Keratinocyte (primary cell): ENCODE results near the gene PFKM. TPM values are rescaled to one million over a fixed set of nuclear protein-coding genes. Genes with fewer than 3 reads are reported as not detected.

Source experiments
- DNase-seq: peaks from one replicate; pipeline ENCODE4 v3.0.0-alpha.2; 2011; ENCODE audit warnings: low read depth, missing footprints, low spot score
- FAIRE-seq: peaks from 2 replicates; lab custom pipeline; 2011; peaks lifted over from hg19 to GRCh38; lab: Jason Lieb, UNC
- H2AFZ ChIP-seq: 2 replicates; pipeline ENCODE4 v1.6.0; 2012; ENCODE audit warnings: low read length, control low read depth, inconsistent platforms; ENCODE audit not compliant: control insufficient read depth
- H3K27ac ChIP-seq: 2 replicates; pipeline ENCODE4 v1.5.1; 2011; ENCODE audit warnings: low read length; ENCODE audit not compliant: control insufficient read depth, insufficient read depth
- H3K27me3 ChIP-seq: 3 replicates; pipeline ENCODE4 v1.6.0; 2011; ENCODE audit warnings: low read length; ENCODE audit not compliant: control insufficient read depth, insufficient read depth; ENCODE audit errors: extremely low read depth
- H3K36me3 ChIP-seq, 2 experiments: 2 replicates in 1 of 2; 3 replicates in 1 of 2; pipeline ENCODE4 v1.5.1; 2011; ENCODE audit warnings: low read length in 2 of 2, mild to moderate bottlenecking in 1 of 2; ENCODE audit not compliant: control insufficient read depth in 2 of 2, insufficient read depth in 2 of 2; ENCODE audit errors: extremely low read depth in 1 of 2
- H3K4me1 ChIP-seq: 3 replicates; pipeline ENCODE4 v1.5.1; 2011; ENCODE audit warnings: low read length; ENCODE audit not compliant: control insufficient read depth, insufficient read depth; ENCODE audit errors: extremely low read depth
- H3K4me2 ChIP-seq: 3 replicates; pipeline ENCODE4 v1.6.0; 2011; ENCODE audit warnings: low read depth, low read length; ENCODE audit not compliant: control insufficient read depth, insufficient read depth; ENCODE audit errors: extremely low read depth
- H3K4me3 ChIP-seq, 3 experiments: fragments of 200-600 bp in 1 of 3; sonication (generic) in 1 of 3; 2 replicates in 2 of 3; 3 replicates in 1 of 3; pipeline ENCODE4 v1.5.1; 2011 to 2016; ENCODE audit warnings: low read length in 3 of 3, mild to moderate bottlenecking in 3 of 3, control low read depth in 2 of 3, inconsistent platforms in 1 of 3, low read depth in 1 of 3, mixed read lengths in 1 of 3, mixed run types in 1 of 3, moderate library complexity in 1 of 3; ENCODE audit not compliant: control insufficient read depth in 2 of 3, insufficient read depth in 2 of 3; ENCODE audit errors: extremely low read depth in 1 of 3
- H3K79me2 ChIP-seq: 2 replicates; pipeline ENCODE4 v1.6.0; 2012; ENCODE audit warnings: low read length; ENCODE audit not compliant: control insufficient read depth, insufficient read depth
- H3K9ac ChIP-seq: 3 replicates; pipeline ENCODE4 v1.6.0; 2011; ENCODE audit warnings: low read length; ENCODE audit not compliant: control insufficient read depth, insufficient read depth; ENCODE audit errors: extremely low read depth
- H3K9me1 ChIP-seq: 3 replicates; pipeline ENCODE4 v1.6.0; 2011; ENCODE audit warnings: low read length; ENCODE audit not compliant: control insufficient read depth, insufficient read depth; ENCODE audit errors: extremely low read depth
- H3K9me3 ChIP-seq: 2 replicates; pipeline ENCODE4 v1.5.1; 2012; ENCODE audit warnings: low read depth, low read length; ENCODE audit not compliant: control insufficient read depth
- H4K20me1 ChIP-seq: 3 replicates; pipeline ENCODE4 v1.6.0; 2011; ENCODE audit warnings: low read length; ENCODE audit not compliant: control insufficient read depth, insufficient read depth; ENCODE audit errors: extremely low read depth
- EZH2 ChIP-seq: IDR thresholded peaks from one replicate; pipeline ENCODE4 v1.6.1; 2012; ENCODE audit warnings: inconsistent platforms, mild to moderate bottlenecking, low read length, moderate library complexity
- dilution Hi-C: fragments of 300-500 bp; cut with MboI; formaldehyde crosslinking; loops from one replicate; pipeline ENCODE4 v1.7.0; 2020; ENCODE audit warnings: low sequenced_read_pairs; ENCODE audit not compliant: extremely low pct_ligation_motif_present
- polyA plus RNA-seq, 5 experiments: library from polyadenylated mRNA; depleted of rRNA in 3 of 5; stranded (reverse) in 3 of 5; stranded (forward) in 1 of 5; unstranded in 1 of 5; fragments of >200 nt; gene quantifications; 1 replicate in 1 of 5; 2 replicates in 3 of 5; 3 replicates in 1 of 5; pipeline versions ENCODE4 v1.2.1 to v1.2.3, GENCODE V29; 2011 to 2012; ENCODE audit warnings: missing spikeins in 2 of 5, low read depth in 1 of 5, low replicate concordance in 1 of 5
- TF ChIP-seq, protein P1 (sequence below), 3 experiments: IDR thresholded peaks in 1 of 3; conservative IDR thresholded peaks in 1 of 3; optimal IDR thresholded peaks in 1 of 3; 2 replicates in 2 of 3; 3 replicates in 1 of 3; pipeline versions ENCODE3 to v1.5.1; 2011; ENCODE audit warnings: low read length in 3 of 3, mild to moderate bottlenecking in 3 of 3, moderate library complexity in 2 of 3, control low read depth in 1 of 3, inconsistent platforms in 1 of 3; ENCODE audit not compliant: insufficient read depth in 2 of 3; ENCODE audit errors: extremely low read depth in 1 of 3

PFKM gene
- polyA plus RNA-seq, 1 donor (not counting 4 experiments of a cell fraction or from before 2014, with no cell fraction given): 67.9 TPM

DNA sequence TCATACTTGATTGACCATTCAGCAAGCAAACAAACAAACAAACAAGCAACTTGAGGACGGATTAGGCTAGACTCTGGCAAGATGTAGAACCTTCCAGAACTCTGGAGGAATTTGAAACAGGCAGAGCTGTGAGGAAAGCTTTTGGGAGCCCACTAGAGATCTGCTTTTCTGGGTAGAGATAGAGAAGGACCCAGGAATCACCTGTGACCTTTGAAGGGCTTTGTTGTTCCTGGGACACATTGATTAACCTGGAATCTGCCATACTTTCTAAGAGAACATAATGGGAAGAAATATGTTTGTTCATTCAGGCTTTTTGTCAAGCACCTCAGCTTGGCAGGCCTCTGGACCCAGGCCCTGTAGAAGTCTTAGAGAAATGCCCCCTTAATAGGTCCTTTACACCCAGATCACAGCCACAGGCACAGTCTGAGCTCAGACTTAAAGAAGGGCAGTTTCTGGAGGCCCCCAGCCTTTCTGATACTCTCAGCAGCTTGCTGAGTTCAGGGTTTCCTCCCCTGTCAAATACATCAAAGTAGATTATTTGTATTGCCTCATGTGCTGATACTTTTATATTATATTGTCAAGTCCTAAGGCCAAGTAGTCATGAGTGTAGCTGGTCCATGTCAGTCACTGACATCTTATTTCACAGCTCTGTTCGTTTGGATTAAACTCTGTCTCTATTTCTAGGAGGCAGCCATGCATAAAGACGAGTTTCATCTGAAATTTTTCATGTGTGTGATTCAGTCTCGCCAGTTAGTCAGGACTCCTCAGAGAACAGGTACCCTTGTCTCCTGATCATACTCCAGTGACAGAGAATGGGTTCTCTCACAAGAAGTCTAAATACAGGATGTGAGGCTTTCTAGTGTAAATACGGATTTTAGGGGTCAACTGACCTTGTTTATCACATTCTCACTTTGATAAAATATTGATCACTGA, 12.2 kb upstream of the PFKM start:
- H4K20me1 ChIP-seq: no peaks in the 10 kb centered on the region
- H3K9me1 ChIP-seq: no peaks in the 10 kb centered on the region
- peak overlapping the region; percentile 82 to 91 (median 91) for H3K4me3 ChIP-seq
- peaks cover 17% of the 10 kb centered on the region for H3K4me1 ChIP-seq
- H3K9me3 ChIP-seq: no peaks in the 10 kb centered on the region
- dilution Hi-C loops: no loop called here
- no peak for DNase-seq
- H3K27ac ChIP-seq: peak overlapping the region; percentile 98
- H3K36me3 ChIP-seq: no peaks in the 10 kb centered on the region
- peak overlapping the region; percentile 98 for H3K9ac ChIP-seq
- peak overlapping the region; percentile 99 for H2AFZ ChIP-seq
- H3K4me2 ChIP-seq: peak overlapping the region; percentile 90
- H3K27me3 ChIP-seq: no peaks in the 10 kb centered on the region
- no peak for FAIRE-seq
- peaks cover 31% of the 10 kb centered on the region for H3K79me2 ChIP-seq
- TF ChIP-seq, protein P1, sequence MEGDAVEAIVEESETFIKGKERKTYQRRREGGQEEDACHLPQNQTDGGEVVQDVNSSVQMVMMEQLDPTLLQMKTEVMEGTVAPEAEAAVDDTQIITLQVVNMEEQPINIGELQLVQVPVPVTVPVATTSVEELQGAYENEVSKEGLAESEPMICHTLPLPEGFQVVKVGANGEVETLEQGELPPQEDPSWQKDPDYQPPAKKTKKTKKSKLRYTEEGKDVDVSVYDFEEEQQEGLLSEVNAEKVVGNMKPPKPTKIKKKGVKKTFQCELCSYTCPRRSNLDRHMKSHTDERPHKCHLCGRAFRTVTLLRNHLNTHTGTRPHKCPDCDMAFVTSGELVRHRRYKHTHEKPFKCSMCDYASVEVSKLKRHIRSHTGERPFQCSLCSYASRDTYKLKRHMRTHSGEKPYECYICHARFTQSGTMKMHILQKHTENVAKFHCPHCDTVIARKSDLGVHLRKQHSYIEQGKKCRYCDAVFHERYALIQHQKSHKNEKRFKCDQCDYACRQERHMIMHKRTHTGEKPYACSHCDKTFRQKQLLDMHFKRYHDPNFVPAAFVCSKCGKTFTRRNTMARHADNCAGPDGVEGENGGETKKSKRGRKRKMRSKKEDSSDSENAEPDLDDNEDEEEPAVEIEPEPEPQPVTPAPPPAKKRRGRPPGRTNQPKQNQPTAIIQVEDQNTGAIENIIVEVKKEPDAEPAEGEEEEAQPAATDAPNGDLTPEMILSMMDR (optimal IDR thresholded peaks at IDR 0.05 in 1 of 3, IDR thresholded peaks at IDR 0.05 in 1 of 3, conservative IDR thresholded peaks at IDR 0.05 in 1 of 3; ENCODE audit: extremely low read depth in 1 of 3, insufficient read depth in 2 of 3, low read length in 3 of 3): no peak
- no peak for TF ChIP-seq EZH2

DNA sequence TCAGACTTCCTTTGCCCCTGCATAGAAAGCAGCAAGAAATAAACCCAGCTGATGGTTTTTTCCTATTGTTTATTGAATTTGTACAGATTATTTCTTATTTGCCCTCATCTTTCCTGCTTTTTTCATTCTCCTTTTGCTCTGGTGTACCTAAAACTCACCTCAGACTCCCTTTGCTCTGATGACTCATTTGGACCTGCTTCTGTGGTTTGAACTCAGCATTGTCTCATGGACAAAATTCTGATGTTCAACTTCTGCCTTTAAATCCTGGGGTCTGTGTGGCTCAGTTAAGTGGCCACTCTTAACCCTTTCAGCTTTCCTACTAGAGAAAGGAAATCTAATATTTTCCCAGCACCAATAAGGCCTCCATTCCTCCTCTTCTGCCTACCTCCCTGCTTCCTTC, 9.7 kb upstream of the PFKM start:
- Histone ChIP-seq H3K9me3 (no peaks in the 10 kb centered on the region), H3K4me1 (peaks cover 14% of the 10 kb centered on the region), H3K36me3 (no peaks in the 10 kb centered on the region), H3K9me1 (no peaks in the 10 kb centered on the region), H3K27me3 (no peaks in the 10 kb centered on the region), H3K4me2 (no peak overlapping the region), H3K27ac (no peak overlapping the region), H3K79me2 (peaks cover 12% of the 10 kb centered on the region), H3K9ac (no peak overlapping the region), H2AFZ (no peak overlapping the region), H3K4me3 (no peak overlapping the region), H4K20me1 (no peaks in the 10 kb centered on the region)
- dilution Hi-C loops: no loop called here
- FAIRE-seq: no peak
- no peak for DNase-seq
- no peak for TF ChIP-seq EZH2
- TF ChIP-seq, protein P1 (optimal IDR thresholded peaks at IDR 0.05 in 1 of 3, IDR thresholded peaks at IDR 0.05 in 1 of 3, conservative IDR thresholded peaks at IDR 0.05 in 1 of 3; ENCODE audit: extremely low read depth in 1 of 3, insufficient read depth in 2 of 3, low read length in 3 of 3): no peak
